Fibroblast of pulmonary artery (primary cell): ENCODE data around the gene CUBN.
A peak's percentile ranks its signal among the peaks of the same experiment; 100 is the strongest.

Source experiments
- DNase-seq: peaks from one replicate; pipeline ENCODE4 v3.0.0-alpha.2; 2010; ENCODE audit warnings: low read depth
- H3K4me3 ChIP-seq: replicated peaks from 2 replicates; pipeline ENCODE4 v1.5.1; 2011; ENCODE audit warnings: low read depth, mild to moderate bottlenecking, control low read depth, low read length, moderate library complexity
- TF ChIP-seq, protein P1 (sequence below): IDR thresholded peaks from 2 replicates; pipeline ENCODE4 v1.5.1; 2011; ENCODE audit warnings: mild to moderate bottlenecking, control low read depth, low read length, inconsistent platforms; ENCODE audit errors: missing control alignments

CUBN gene

DNA sequence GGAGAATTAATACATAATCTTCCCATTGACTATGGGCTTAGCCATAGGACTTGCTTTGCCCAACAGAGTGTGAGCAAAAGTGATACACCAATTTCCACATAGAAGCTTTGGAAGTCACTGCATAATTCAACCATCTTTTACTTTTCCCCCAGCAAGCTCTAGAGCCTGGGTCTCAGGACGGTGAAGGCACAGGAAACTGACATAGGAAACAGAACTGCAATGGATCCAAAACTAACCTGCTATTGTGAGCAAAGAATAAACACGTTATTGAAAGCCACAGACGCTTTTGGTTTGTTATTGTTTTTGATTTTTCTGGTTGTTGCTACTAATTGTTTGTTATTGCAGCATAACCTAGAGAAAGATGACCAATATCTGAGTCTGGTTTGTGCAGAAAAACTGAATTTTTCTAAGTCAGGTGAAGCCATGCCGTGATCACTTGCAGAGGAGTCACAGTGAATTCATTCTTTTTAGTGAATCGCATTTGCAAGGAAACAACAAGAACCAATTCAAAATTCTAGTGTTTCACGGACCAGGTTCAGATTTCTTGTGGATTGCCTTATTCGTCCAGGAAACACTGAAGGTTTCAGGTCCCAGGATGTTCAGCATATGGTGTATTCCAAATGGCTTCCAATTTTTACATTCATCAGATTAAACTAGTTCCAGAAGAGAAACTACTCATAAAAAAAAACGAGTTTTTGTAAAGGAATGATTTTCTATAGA, 52.8 kb downstream of the CUBN start:
- no peak overlapping the region for H3K4me3 ChIP-seq
- TF ChIP-seq, protein P1, sequence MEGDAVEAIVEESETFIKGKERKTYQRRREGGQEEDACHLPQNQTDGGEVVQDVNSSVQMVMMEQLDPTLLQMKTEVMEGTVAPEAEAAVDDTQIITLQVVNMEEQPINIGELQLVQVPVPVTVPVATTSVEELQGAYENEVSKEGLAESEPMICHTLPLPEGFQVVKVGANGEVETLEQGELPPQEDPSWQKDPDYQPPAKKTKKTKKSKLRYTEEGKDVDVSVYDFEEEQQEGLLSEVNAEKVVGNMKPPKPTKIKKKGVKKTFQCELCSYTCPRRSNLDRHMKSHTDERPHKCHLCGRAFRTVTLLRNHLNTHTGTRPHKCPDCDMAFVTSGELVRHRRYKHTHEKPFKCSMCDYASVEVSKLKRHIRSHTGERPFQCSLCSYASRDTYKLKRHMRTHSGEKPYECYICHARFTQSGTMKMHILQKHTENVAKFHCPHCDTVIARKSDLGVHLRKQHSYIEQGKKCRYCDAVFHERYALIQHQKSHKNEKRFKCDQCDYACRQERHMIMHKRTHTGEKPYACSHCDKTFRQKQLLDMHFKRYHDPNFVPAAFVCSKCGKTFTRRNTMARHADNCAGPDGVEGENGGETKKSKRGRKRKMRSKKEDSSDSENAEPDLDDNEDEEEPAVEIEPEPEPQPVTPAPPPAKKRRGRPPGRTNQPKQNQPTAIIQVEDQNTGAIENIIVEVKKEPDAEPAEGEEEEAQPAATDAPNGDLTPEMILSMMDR: no peak
- DNase-seq: no peak

DNA sequence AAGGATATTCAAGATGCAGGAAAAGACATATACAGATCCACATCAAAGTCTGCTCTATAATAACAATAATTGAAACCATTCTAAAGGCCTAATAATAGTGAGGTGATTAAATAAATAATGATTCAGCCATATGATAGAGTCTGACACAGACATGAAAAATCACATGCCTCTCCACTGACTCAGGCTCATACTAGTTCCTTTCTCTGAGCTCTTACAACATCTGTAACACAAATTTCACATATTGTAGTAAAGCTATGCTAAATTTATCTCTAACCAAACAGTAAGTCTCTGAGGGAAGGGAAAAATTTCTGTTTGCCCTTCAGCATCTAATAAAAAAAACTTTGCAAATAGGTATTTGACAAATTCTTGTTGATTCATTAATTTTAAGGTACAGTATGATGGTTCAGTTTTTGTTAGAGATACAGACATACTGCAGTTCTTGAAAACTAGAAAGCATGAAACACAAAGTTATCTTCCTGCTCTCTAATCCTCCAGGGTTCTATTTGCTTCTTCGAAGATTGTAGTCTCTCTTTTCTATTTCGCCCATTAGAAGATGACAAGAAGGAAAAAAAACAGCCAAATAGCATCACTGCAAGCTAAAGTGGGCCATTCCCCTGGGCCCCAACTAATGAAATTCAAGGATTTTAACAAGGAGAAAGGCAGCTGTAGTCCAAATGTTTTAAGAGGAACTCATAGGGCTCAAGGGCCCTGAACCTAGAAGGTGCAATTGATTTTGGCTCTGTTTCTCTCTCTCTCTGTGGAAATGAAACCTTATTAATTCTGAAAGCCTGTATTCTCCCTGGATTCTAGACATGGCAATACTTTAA, 53.9 kb downstream of the CUBN start:
- DNase-seq: peak; percentile 96
- TF ChIP-seq, protein P1: no peak
- H3K4me3 ChIP-seq: no peak overlapping the region

DNA sequence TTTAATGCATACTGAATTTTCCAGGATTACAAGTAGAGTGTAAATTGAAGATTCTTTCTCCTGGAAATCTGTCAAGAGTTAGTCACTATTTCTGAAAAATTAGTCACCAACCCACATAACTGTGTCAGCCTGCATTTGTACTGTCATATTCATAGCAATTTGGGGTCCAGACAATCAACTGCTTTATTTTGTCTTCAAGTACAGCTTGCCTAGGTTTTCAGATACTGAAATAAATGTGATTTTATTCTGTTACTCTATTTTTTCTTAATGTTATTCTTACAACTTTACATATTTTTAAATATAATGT, 55.1 kb downstream of the CUBN start:
- H3K4me3 ChIP-seq: no peak overlapping the region
- TF ChIP-seq, protein P1: no peak
- DNase-seq: peak; percentile 21

GRCh38 chr10:17073725-17074540, 55.7 kb downstream of the CUBN start:
- no peak overlapping the region for H3K4me3 ChIP-seq
- peak; percentile 62 for DNase-seq
- TF ChIP-seq, protein P1: no peak

GRCh38 chr10:17068953-17069352, 60.7 kb downstream of the CUBN start:
- no peak for DNase-seq
- no peak overlapping the region for H3K4me3 ChIP-seq
- TF ChIP-seq, protein P1: no peak

DNA sequence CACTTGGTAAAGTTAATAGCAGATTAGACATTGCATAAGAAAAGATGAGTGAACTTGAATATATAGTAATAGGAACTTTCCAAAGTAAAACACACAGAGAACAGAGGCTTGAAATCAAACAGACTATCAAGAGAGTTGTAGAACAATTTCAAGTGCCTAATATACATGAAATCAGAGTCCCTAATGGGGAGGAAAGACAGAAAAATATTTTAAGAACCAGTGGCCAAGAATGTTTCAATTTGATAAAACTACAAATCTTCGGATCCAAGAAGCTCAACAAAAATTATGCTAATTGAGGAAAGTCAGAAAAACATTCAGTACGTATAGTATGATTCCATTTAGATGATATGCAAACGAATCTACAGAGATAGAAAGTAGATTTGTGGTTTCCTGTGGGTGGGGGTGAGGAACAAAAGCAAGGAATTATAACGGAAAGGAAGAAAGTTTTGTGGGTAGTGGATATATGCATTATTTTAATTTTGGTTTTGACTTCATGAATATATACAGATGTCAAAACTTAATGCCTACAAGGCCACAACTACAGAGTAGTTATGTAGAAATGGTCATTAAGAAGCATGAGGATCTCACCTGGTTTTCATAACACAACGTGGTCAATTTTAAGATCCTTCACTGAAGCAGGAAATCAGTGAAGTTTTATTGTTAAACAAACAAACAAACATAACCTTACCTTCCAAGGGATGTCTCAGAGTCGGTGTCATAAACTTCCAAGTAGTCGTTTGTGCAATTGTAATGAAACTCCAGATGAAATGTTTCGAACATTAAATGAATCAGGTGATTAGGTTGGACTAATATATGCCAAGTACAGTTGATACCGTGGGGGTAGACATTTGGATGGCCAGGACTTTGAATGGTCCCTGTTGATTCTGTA, 62.0 kb downstream of the CUBN start:
- no peak overlapping the region for H3K4me3 ChIP-seq
- no peak for DNase-seq
- TF ChIP-seq, protein P1: no peak
